ENCODE results near the gene XK. TPM values are rescaled to one million over a fixed set of nuclear protein-coding genes. Genes with fewer than 3 reads are reported as not detected.

Gene XK
- 0.27 to 0.53 TPM (median 0.48 TPM) in 5 replicates for total RNA-seq (2022; extraction: Qiagen RNA extraction; ENCODE audit: low read depth)

GRCh38 chrX:37685381-37686359, at the start of gene XK:
Gene XK (plus strand): TSS chrX:37685791. CDS start chrX:37685962, 171 bp downstream.

GRCh38 chrX:37779857-37780256, 94.3 kb downstream of the XK start, which contains the start of gene CYBB:
Gene CYBB (plus strand): TSS chrX:37780059. CDS start chrX:37780078, 19 bp downstream.

Other genes with a start within 250 kb of the XK start
- 0.01 TPM in 1 of 5 replicates, not detected in the others for gene LANCL3, start 114.1 kb upstream of the XK start, total RNA-seq (2022; extraction: Qiagen RNA extraction; ENCODE audit: low read depth)
- gene CYBB, start 94.3 kb downstream of the XK start, total RNA-seq (2022; extraction: Qiagen RNA extraction; ENCODE audit: low read depth): 0.03 to 0.07 TPM (median 0.05 TPM) in 4 of 5 replicates, not detected in the other
- gene DYNLT3, start 161.8 kb downstream of the XK start, total RNA-seq (2022; extraction: Qiagen RNA extraction; ENCODE audit: low read depth): 14.0 to 22.2 TPM (median 17.5 TPM) in 5 replicates

Data from A549 treated with DMSO at 1 μM for 4 hours (cell line).